Heart right ventricle (tissue), 16 donors: Measurements from ENCODE around the gene DDX47. TPM values are rescaled to one million over a fixed set of nuclear protein-coding genes. Genes with fewer than 3 reads are reported as not detected.
"Not testable (repeated sequence)": the region's sequence is repeated elsewhere in the genome, so short reads cannot be mapped to it uniquely, and the experiment has no call there.

Source experiments
- ATAC-seq, 8 donors: fragments of 200-7000 bp; cut with Tn5 transposase; one replicate each; pipeline ENCODE4 v1.9.1; 2020; ENCODE audit warnings: mild to moderate bottlenecking in 8 of 8, moderate library complexity in 8 of 8, moderate number of reproducible peaks in 1 of 8
- DNase-seq, 2 donors: peaks; one replicate each; pipeline ENCODE4 v3.0.0-alpha.2; 2020
- H3K27ac ChIP-seq, 10 donors: fragments of 200-600 bp; sonication (generic) in 2 of 10; one replicate each; pipeline versions ENCODE4 v1.5.0 to v1.8.0; 2020 to 2022; ENCODE audit warnings: mild to moderate bottlenecking in 3 of 10
- H3K27me3 ChIP-seq, 7 donors: fragments of 200-600 bp; one replicate each; pipeline ENCODE4 v1.8.0; 2021 to 2022; ENCODE audit warnings: mild to moderate bottlenecking in 2 of 7
- H3K36me3 ChIP-seq, 9 donors: fragments of 200-600 bp; sonication (generic) in 1 of 9; one replicate each; pipeline versions ENCODE4 v1.5.0 to v1.8.0; 2020 to 2022; ENCODE audit warnings: mild to moderate bottlenecking in 2 of 9
- H3K4me1 ChIP-seq, 9 donors: fragments of 200-600 bp; sonication (generic) in 1 of 9; one replicate each; pipeline versions ENCODE4 v1.5.0 to v1.8.0; 2020 to 2022; ENCODE audit warnings: mild to moderate bottlenecking in 4 of 9
- H3K4me3 ChIP-seq, 10 donors: fragments of 200-600 bp; sonication (generic) in 2 of 10; one replicate each; pipeline versions ENCODE4 v1.5.0 to v1.8.0; 2020 to 2022; ENCODE audit warnings: mild to moderate bottlenecking in 7 of 10, moderate library complexity in 2 of 10
- H3K9me3 ChIP-seq, 11 donors: fragments of 200-600 bp in 10 of 11; sonication (generic) in 2 of 11; one replicate each; pipeline versions ENCODE4 v1.5.0 to v1.8.0; 2013 to 2022; ENCODE audit warnings: mild to moderate bottlenecking in 2 of 11, control low read depth in 1 of 11, moderate library complexity in 1 of 11
- WGBS, 2 donors: extraction: QIAGEN DNeasy Blood & Tissue Kit; methylation state at CpG; one replicate each; pipeline ENCODE4 v1.1.7; 2013; ENCODE audit warnings: inconsistent platforms in 1 of 2; 5-methylcytosine and 5-hydroxymethylcytosine counted together
- intact Hi-C, 10 donors: fragments of 100-400 bp; cut with DNase I; formaldehyde crosslinking; loops; one replicate each; pipeline versions ENCODE4 v1.11.1 to v1.14.2; 2022
- polyA plus RNA-seq, 2 donors: library from polyadenylated mRNA; stranded (reverse); fragments of 200-250 nt; gene quantifications; one replicate each; pipeline ENCODE4 v1.2.3, GENCODE V29; 2013
- total RNA-seq, 10 donors: library from RNA; stranded (reverse); fragmentation: NEBNext Ultra II Directional in 3 of 10; extraction: Animal tissue kit (Norgen Biotek cat#: 25700) in 3 of 10; gene quantifications; one replicate each; pipeline versions ENCODE4 v1.2.1 to v1.2.4, GENCODE V29; 2021 to 2023
- TF ChIP-seq, protein P1 (sequence below), 9 donors: fragments of 200-600 bp; sonication (generic) in 2 of 9; IDR thresholded peaks; one replicate each; pipeline versions ENCODE4 v1.5.0 to v1.8.0; 2021 to 2022; ENCODE audit warnings: antibody characterized with exemption in 9 of 9, mild to moderate bottlenecking in 5 of 9, moderate library complexity in 1 of 9
- donor health status: Arrhythmogenic right ventricular cardiomyopathy.
- donor health status: ischemic (EF 13 %, LVEDD 7.1; RV severe dilation, severe dysfunction).
- donor health status: healthy with polysubstance abuse.
- donor health status: DM: no; HTN: yes; CAD: no.
- donor health status: DM: no; HTN: no; CAD: no.
- donor health status: ischemic (EF 25% LVEDD 6.9; RV normal size, moderate dysfunction).
- donor health status: ischemic (EF 25% LVEDD 5.7; RV mildly dilated, moderate dysfunction).
- donor health status: healthy.
- donor health status: DM: yes; HTN: yes; CAD: no.
- donor health status: Ischemic cardiomyopathy.
- donor health status: ischemic (EF 35%, LVEDD 5.7; RV mildly dilated, moderate dysfunction).
- donor health status: nonischemic (EF 11% LVEDD 7.7; RV severe dilation, severe dysfunction).
- donor health status: DM: yes; HTN: yes; CAD: no.
- donor health status: PGD.
- donor health status: ischemic (EF 29% LVEDD 5.4; RV normal size, mild dysfunction).
- donor health status: nonischemic (EF 23%, LVEDD 6.1; RV moderate dilation, normal function).

Gene DDX47
- total and polyA plus RNA-seq, 12 donors: 16.8 to 32.3 (median 29.7) TPM

DNA sequence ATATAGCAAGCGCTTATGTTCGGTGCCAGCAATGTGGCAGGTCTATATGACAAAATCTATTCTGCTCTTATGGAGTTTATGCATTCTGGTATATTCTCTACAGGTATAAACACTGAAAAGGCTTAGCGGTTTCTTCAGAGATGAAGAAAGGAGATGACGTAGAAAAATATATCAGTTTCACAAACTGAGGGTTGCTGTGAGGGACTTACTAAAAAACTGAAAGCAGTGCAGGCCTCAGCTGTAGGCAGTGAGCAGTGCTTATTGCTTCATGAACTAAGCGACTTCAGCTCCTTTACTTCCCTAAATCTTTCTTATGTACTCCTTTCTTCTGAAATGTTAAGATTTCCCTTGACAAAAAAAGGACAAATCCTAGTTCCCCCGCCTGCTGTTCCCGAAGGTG, 4.5 kb downstream of the DDX47 start:
- ATAC-seq (no peak), DNase-seq (no peak)
- TF ChIP-seq, protein P1, sequence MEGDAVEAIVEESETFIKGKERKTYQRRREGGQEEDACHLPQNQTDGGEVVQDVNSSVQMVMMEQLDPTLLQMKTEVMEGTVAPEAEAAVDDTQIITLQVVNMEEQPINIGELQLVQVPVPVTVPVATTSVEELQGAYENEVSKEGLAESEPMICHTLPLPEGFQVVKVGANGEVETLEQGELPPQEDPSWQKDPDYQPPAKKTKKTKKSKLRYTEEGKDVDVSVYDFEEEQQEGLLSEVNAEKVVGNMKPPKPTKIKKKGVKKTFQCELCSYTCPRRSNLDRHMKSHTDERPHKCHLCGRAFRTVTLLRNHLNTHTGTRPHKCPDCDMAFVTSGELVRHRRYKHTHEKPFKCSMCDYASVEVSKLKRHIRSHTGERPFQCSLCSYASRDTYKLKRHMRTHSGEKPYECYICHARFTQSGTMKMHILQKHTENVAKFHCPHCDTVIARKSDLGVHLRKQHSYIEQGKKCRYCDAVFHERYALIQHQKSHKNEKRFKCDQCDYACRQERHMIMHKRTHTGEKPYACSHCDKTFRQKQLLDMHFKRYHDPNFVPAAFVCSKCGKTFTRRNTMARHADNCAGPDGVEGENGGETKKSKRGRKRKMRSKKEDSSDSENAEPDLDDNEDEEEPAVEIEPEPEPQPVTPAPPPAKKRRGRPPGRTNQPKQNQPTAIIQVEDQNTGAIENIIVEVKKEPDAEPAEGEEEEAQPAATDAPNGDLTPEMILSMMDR (IDR thresholded peaks at IDR 0.05): no peak
- Histone ChIP-seq H3K4me1 (peaks cover 5 to 75% (median 45%) of the 10 kb centered on the region in 9 donors), H3K4me3 (no peak overlapping the region), H3K27ac (peak overlapping the region in 1 of 10 donors; percentile 17), H3K36me3 (peaks cover 0 to 66% (median 17%) of the 10 kb centered on the region in 9 donors), H3K27me3 (no peaks in the 10 kb centered on the region), H3K9me3 (no peaks in the 10 kb centered on the region)
- WGBS, 2 donors: 91 to 94% methylated on average over 7 of the region's 7 CpGs
- intact Hi-C loops: no loop called here

DNA sequence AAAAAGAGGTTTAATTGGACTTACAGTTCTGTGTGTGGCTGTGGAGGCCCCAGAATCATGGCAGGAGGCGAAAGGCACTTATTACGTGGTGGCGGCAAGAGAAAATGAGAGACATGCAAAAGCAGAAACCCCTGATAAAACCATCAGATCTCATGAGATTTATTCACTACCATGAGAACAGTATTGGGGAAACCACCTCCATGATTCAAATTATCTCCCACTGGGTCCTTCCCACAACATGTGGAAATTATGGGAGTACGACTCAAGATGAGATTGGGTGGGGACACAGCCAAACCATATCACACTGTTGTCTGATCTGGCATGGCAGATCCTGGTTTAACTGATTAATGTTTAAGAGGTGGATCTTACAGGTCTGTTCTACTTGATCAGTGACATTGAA, 5.6 kb downstream of the DDX47 start:
- TF ChIP-seq, protein P1 (IDR thresholded peaks at IDR 0.05): no peak
- WGBS, 2 donors: 96% methylated on average over 4 of the region's 4 CpGs
- intact Hi-C loops: no loop called here
- Histone ChIP-seq H3K27me3 (no peaks in the 10 kb centered on the region), H3K27ac (peak overlapping the region in 1 of 10 donors; percentile 32), H3K9me3 (no peaks in the 10 kb centered on the region), H3K4me1 (peaks cover 5 to 69% (median 44%) of the 10 kb centered on the region in 9 donors), H3K36me3 (peaks cover 0 to 77% (median 28%) of the 10 kb centered on the region in 9 donors), H3K4me3 (no peak overlapping the region)
- DNase-seq: no peak
- ATAC-seq: no peak

GRCh38 chr12:12819221-12819620, 6.1 kb downstream of the DDX47 start:
- intact Hi-C loops: no loop called here
- Histone ChIP-seq H3K27ac (peak overlapping the region in 3 of 10 donors; percentile 25 to 37 (median 32)), H3K4me1 (peaks cover under 1 to 64% (median 39%) of the 10 kb centered on the region in 9 donors), H3K4me3 (no peak overlapping the region), H3K36me3 (peaks cover 0 to 81% (median 33%) of the 10 kb centered on the region in 9 donors), H3K27me3 (no peaks in the 10 kb centered on the region), H3K9me3 (no peaks in the 10 kb centered on the region)
- WGBS, 2 donors: 97 to 100% methylated on average over 2 of the region's 2 CpGs
- ATAC-seq (no peak), DNase-seq (no peak)
- TF ChIP-seq, protein P1 (IDR thresholded peaks at IDR 0.05): no peak

- Histone ChIP-seq H3K4me3 (no peak overlapping the region), H3K27ac (peak overlapping the region in 3 of 10 donors; percentile 25 to 37 (median 32)), H3K27me3 (no peaks in the 10 kb centered on the region), H3K9me3 (no peaks in the 10 kb centered on the region), H3K36me3 (peaks cover 0 to 83% (median 38%) of the 10 kb centered on the region in 9 donors), H3K4me1 (peaks cover 0 to 58% (median 34%) of the 10 kb centered on the region in 9 donors)
- DNase-seq: no peak
- intact Hi-C loops: loop anchor here in 2 of 10 donors (10.0 kb wide), 1 partner anchor 165 kb away; no protein-coding TSS in a partner anchor
- TF ChIP-seq, protein P1 (IDR thresholded peaks at IDR 0.05): no peak
- 45 to 62% methylated on average over 2 of the region's 2 CpGs for WGBS, 2 donors
- peak in 4 of 8 donors; percentile 35 to 62 (median 53) for ATAC-seq
Measured at GRCh38 chr12:12819752-12820311, 6.7 kb downstream of the DDX47 start.

DNA sequence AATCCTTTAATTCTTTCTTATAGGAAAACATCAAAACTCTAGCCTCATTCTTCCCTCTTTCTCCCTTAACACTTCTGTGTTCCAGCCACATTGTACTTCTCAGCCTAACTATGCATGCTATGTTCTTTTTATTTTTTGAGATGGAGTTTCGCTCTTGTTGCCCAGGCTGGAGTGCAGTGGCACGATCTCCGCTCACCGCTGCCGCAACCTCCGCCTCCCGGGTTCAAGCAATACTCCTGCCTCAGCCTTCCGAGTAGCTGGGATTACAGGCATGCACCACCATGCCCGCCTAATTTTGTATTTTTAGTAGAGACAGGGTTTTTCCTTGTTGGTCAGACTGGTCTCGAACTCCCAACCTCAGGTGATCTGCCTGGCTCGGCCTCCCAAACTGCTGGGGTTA, 7.2 kb downstream of the DDX47 start:
- not testable (repeated sequence) for H3K9me3 ChIP-seq, DNase-seq, H3K4me3 ChIP-seq, H3K27me3 ChIP-seq, ATAC-seq
- Histone ChIP-seq H3K36me3 (peaks cover 0 to 83% (median 43%) of the 10 kb centered on the region in 9 donors), H3K27ac (peak overlapping the region in 2 of 10 donors; percentile 32 to 37), H3K4me1 (peaks cover 0 to 52% (median 29%) of the 10 kb centered on the region in 9 donors)
- intact Hi-C loops: loop anchor here in 2 of 10 donors (10.0 kb wide), 1 partner anchor 164 kb away; no protein-coding TSS in a partner anchor
- WGBS, 2 donors: 97 to 98% methylated on average over 11 of the region's 11 CpGs
